OCI-LY3 (cell line): ENCODE results near the gene PMM1.

ENCODE experiments used
- H2AFZ ChIP-seq: fragments of 200-600, 300-600 bp; shearing (Covaris generic); 2 replicates; pipeline ENCODE4 v1.6.0; 2014; ENCODE audit warnings: antibody characterized with exemption, low read depth, low read length
- H3K27ac ChIP-seq: fragments of 200-600, 300-600 bp; sonication (generic); 2 replicates; pipeline ENCODE4 v1.5.1; 2014; ENCODE audit warnings: mild to moderate bottlenecking, low read length, moderate library complexity, mixed read lengths
- H3K27me3 ChIP-seq: fragments of 200-600, 300-600 bp; sonication (generic); 2 replicates; pipeline ENCODE4 v1.6.1; 2014; ENCODE audit warnings: low read depth, low read length, mixed read lengths
- H3K36me3 ChIP-seq: fragments of 200-600, 300-600 bp; sonication (generic); replicated peaks from 2 replicates; pipeline ENCODE3; 2014; ENCODE audit warnings: low read depth, low read length, mixed read lengths
- H3K4me1 ChIP-seq: fragments of 300-600, 200-600 bp; sonication (generic); 2 replicates; pipeline ENCODE4 v1.6.1; 2014; ENCODE audit warnings: low read length, mixed read lengths
- H3K4me2 ChIP-seq: fragments of 200-600, 300-600 bp; sonication (generic); 2 replicates; pipeline ENCODE4 v1.6.1; 2014; ENCODE audit warnings: low read length, mixed read lengths
- H3K4me3 ChIP-seq: fragments of 300-600, 200-600 bp; sonication (generic); 2 replicates; pipeline ENCODE4 v1.5.1; 2014; ENCODE audit warnings: antibody characterized with exemption, mild to moderate bottlenecking, low read length, moderate library complexity
- H3K79me2 ChIP-seq: fragments of 300-600, 200-600 bp; shearing (Covaris generic); 2 replicates; pipeline ENCODE4 v1.6.1; 2014; ENCODE audit warnings: mild to moderate bottlenecking, low read length, mixed read lengths
- H3K9ac ChIP-seq: fragments of 300-600, 200-600 bp; shearing (Covaris generic); 2 replicates; pipeline ENCODE4 v1.6.0; 2014; ENCODE audit warnings: mild to moderate bottlenecking, low read length, moderate library complexity
- H3K9me3 ChIP-seq: fragments of 200-600, 300-600 bp; shearing (Covaris generic); 2 replicates; pipeline ENCODE4 v1.6.1; 2014; ENCODE audit warnings: low read length, mixed read lengths; ENCODE audit not compliant: insufficient read depth
- H4K20me1 ChIP-seq: fragments of 200-600, 300-600 bp; sonication (generic); 2 replicates; pipeline ENCODE4 v1.6.1; 2016; ENCODE audit warnings: low read length, mixed read lengths; ENCODE audit not compliant: insufficient read depth
- CTCF ChIP-seq: fragments of 200-600, 300-600 bp; sonication (generic); IDR thresholded peaks from 2 replicates; pipeline ENCODE4 v1.5.1; 2014; ENCODE audit warnings: antibody characterized with exemption, low read length, low read depth
- EZH2phosphoT487 ChIP-seq: fragments of 200-600 bp; shearing (Covaris generic); IDR thresholded peaks from 2 replicates; pipeline ENCODE4 v1.6.1; 2018; ENCODE audit warnings: antibody characterized with exemption, mixed run types, low read depth

Gene PMM1

GRCh38 chr22:41568811-41569210 is 20.8 kb downstream of the PMM1 start:
- TF ChIP-seq EZH2phosphoT487 (no peak), CTCF (no peak)
- H3K27ac ChIP-seq = no peak overlapping the region
- H3K4me3 ChIP-seq = no peak overlapping the region
- no peak overlapping the region for H3K9ac ChIP-seq
- H3K79me2 ChIP-seq = no peaks in the 10 kb centered on the region
- no peaks in the 10 kb centered on the region for H3K36me3 ChIP-seq
- no peaks in the 10 kb centered on the region for H3K4me1 ChIP-seq
- H3K9me3 ChIP-seq = no peaks in the 10 kb centered on the region
- H3K27me3 ChIP-seq = no peaks in the 10 kb centered on the region
- H3K4me2 ChIP-seq = no peak overlapping the region
- no peak overlapping the region for H2AFZ ChIP-seq
- no peaks in the 10 kb centered on the region for H4K20me1 ChIP-seq

GRCh38 chr22:41567512-41567768 is 22.2 kb downstream of the PMM1 start:
- Histone ChIP-seq H2AFZ (no peak overlapping the region), H3K79me2 (no peaks in the 10 kb centered on the region), H3K9me3 (no peaks in the 10 kb centered on the region), H3K4me1 (no peaks in the 10 kb centered on the region), H3K4me3 (no peak overlapping the region), H4K20me1 (no peaks in the 10 kb centered on the region), H3K27ac (no peak overlapping the region), H3K36me3 (no peaks in the 10 kb centered on the region), H3K27me3 (no peaks in the 10 kb centered on the region; the same call in 1 of the 2 replicates), H3K9ac (no peak overlapping the region), H3K4me2 (no peak overlapping the region)
- no peak for TF ChIP-seq EZH2phosphoT487
- TF ChIP-seq CTCF = no peak

GRCh38 chr22:41565403-41566054 is 24.1 kb downstream of the PMM1 start:
- Histone ChIP-seq H3K4me1 (no peaks in the 10 kb centered on the region), H3K27me3 (peaks cover 16% of the 10 kb centered on the region), H3K36me3 (no peaks in the 10 kb centered on the region), H3K79me2 (no peaks in the 10 kb centered on the region), H4K20me1 (no peaks in the 10 kb centered on the region), H2AFZ (no peak overlapping the region), H3K27ac (no peak overlapping the region), H3K4me2 (no peak overlapping the region), H3K9ac (no peak overlapping the region), H3K4me3 (no peak overlapping the region), H3K9me3 (no peaks in the 10 kb centered on the region)
- TF ChIP-seq EZH2phosphoT487 = no peak
- no peak for TF ChIP-seq CTCF

- Histone ChIP-seq H3K9ac (no peak overlapping the region), H3K4me3 (no peak overlapping the region), H3K27ac (no peak overlapping the region), H3K9me3 (no peaks in the 10 kb centered on the region), H4K20me1 (no peaks in the 10 kb centered on the region), H3K79me2 (no peaks in the 10 kb centered on the region), H2AFZ (no peak overlapping the region), H3K27me3 (peaks cover 21% of the 10 kb centered on the region), H3K4me1 (no peaks in the 10 kb centered on the region), H3K4me2 (no peak overlapping the region), H3K36me3 (no peaks in the 10 kb centered on the region)
- no peak for TF ChIP-seq EZH2phosphoT487
- TF ChIP-seq CTCF = no peak
These were observed 25.1 kb downstream of the PMM1 start for GRCh38 chr22:41564563-41564962.
